ENCODE results near the gene ZNF521. TPM values are rescaled to one million over a fixed set of nuclear protein-coding genes. Genes with fewer than 3 reads are reported as not detected.

The ZNF521 gene
- total RNA-seq, 2 donors from 2014 or later: 12.7 to 41.5 TPM

DNA sequence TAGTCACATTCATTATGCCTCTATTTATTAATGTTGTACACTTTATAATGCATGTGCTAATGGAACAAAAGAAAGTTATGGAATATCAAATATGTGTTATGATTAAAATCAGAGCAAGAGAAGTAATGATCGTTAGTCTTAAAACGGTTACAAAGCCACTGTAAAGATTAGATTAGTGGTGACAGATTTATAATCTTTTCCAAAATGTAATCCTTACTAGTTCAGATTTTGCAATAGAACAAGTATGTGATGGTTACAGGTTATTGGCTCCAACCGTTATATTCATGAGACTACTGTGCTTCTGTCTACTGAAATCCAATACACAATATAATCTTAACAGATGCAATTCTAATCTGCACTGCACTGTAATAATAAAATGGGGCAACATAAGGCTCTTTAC, 180.6 kb downstream of the ZNF521 start:
- intact Hi-C loops (cut with DNase I): loop anchor here (10.0 kb wide), 1 partner anchor 347 kb away; no protein-coding TSS in a partner anchor
- DNase-seq (ENCODE audit: low spot score): no peak
- TF ChIP-seq POLR2AphosphoS5 (IDR thresholded peaks at IDR 0.05) (no peak), POLR2A (IDR thresholded peaks at IDR 0.05) (no peak)
- TF ChIP-seq, protein P1, sequence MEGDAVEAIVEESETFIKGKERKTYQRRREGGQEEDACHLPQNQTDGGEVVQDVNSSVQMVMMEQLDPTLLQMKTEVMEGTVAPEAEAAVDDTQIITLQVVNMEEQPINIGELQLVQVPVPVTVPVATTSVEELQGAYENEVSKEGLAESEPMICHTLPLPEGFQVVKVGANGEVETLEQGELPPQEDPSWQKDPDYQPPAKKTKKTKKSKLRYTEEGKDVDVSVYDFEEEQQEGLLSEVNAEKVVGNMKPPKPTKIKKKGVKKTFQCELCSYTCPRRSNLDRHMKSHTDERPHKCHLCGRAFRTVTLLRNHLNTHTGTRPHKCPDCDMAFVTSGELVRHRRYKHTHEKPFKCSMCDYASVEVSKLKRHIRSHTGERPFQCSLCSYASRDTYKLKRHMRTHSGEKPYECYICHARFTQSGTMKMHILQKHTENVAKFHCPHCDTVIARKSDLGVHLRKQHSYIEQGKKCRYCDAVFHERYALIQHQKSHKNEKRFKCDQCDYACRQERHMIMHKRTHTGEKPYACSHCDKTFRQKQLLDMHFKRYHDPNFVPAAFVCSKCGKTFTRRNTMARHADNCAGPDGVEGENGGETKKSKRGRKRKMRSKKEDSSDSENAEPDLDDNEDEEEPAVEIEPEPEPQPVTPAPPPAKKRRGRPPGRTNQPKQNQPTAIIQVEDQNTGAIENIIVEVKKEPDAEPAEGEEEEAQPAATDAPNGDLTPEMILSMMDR (IDR thresholded peaks at IDR 0.05): no peak
- Histone ChIP-seq H3K27me3 (replicated peaks; ENCODE audit: insufficient read depth) (no peaks in the 10 kb centered on the region), H3K36me3 (no peaks in the 10 kb centered on the region), H3K9me3 (no peaks in the 10 kb centered on the region), H3K27ac (no peak overlapping the region), H3K4me3 (no peak overlapping the region), H3K4me1 (replicated peaks) (no peaks in the 10 kb centered on the region)
- 25% methylated on average over 3 of the region's 3 CpGs for WGBS

- Histone ChIP-seq H3K4me1 (replicated peaks) (no peaks in the 10 kb centered on the region), H3K4me3 (no peak overlapping the region), H3K9me3 (no peaks in the 10 kb centered on the region), H3K27ac (no peak overlapping the region), H3K36me3 (no peaks in the 10 kb centered on the region), H3K27me3 (replicated peaks; ENCODE audit: insufficient read depth) (no peaks in the 10 kb centered on the region)
- no peak for TF ChIP-seq POLR2A (IDR thresholded peaks at IDR 0.05)
- TF ChIP-seq, protein P1 (IDR thresholded peaks at IDR 0.05): no peak
- TF ChIP-seq POLR2AphosphoS5 (IDR thresholded peaks at IDR 0.05): no peak
- intact Hi-C loops (cut with DNase I): loop anchor here (10.0 kb wide), 1 partner anchor 346 kb away; no protein-coding TSS in a partner anchor
- 84% methylated on average over 4 of the region's 4 CpGs for WGBS
- no peak for DNase-seq (ENCODE audit: low spot score)
Observed at GRCh38 chr18:25170402-25170801, 181.6 kb downstream of the ZNF521 start.

- WGBS: 93% methylated on average over 1 of the region's 1 CpG
- H3K36me3 ChIP-seq: no peaks in the 10 kb centered on the region
- H3K9me3 ChIP-seq: no peaks in the 10 kb centered on the region
- TF ChIP-seq, protein P1 (IDR thresholded peaks at IDR 0.05): no peak
- TF ChIP-seq POLR2AphosphoS5 (IDR thresholded peaks at IDR 0.05) (no peak), POLR2A (IDR thresholded peaks at IDR 0.05) (no peak)
- no peak for DNase-seq (ENCODE audit: low spot score)
- H3K27me3 ChIP-seq (replicated peaks; ENCODE audit: insufficient read depth): no peaks in the 10 kb centered on the region
- no peak overlapping the region for H3K27ac ChIP-seq
- no peaks in the 10 kb centered on the region for H3K4me1 ChIP-seq (replicated peaks)
- intact Hi-C loops (cut with DNase I): loop anchor here (10.0 kb wide), 1 partner anchor 345 kb away; no protein-coding TSS in a partner anchor
- no peak overlapping the region for H3K4me3 ChIP-seq
Observed at GRCh38 chr18:25169701-25170100, 182.3 kb downstream of the ZNF521 start.

DNA sequence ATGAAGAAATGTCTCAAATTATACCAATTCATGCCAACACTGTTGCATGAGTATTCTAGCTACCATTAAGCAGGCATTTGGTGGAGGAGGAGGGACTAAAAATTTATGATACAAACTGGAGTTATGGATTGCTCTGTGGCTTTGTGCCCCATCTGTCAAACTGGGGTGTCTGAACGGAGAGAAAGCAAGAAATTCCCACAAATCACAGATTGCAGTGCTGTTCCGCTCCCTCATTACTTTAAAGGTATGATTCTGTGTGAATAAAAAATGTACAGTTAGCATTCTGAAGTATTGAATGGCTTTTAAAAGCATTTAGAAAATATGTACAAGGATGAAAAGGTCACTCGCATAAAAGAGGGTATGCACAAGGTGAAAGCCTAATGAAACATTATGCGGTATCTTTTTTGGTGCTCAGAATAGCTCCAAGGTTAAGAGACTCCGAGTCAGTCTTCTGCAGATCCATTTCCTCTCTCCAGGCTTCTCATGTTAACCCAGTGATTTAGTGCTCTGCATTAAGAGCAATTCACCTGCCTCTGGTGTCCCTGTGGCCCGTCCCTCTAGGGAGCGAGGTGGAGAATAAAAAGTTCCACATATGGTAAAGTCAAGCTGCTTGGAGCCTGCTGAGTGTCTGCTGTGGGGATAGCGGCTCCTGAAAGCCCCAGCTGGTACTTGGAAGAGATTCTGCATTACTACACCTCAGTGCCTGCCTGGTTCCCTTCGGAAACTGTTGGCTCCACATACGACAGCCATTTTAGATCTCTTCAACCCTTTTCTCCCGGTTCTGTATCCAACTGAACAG, 184.2 kb downstream of the ZNF521 start:
- Histone ChIP-seq H3K9me3 (no peaks in the 10 kb centered on the region), H3K4me3 (no peak overlapping the region), H3K27me3 (replicated peaks; ENCODE audit: insufficient read depth) (no peaks in the 10 kb centered on the region), H3K36me3 (no peaks in the 10 kb centered on the region), H3K4me1 (replicated peaks) (no peaks in the 10 kb centered on the region), H3K27ac (no peak overlapping the region)
- TF ChIP-seq, protein P1 (IDR thresholded peaks at IDR 0.05): no peak
- TF ChIP-seq POLR2AphosphoS5 (IDR thresholded peaks at IDR 0.05) (no peak), POLR2A (IDR thresholded peaks at IDR 0.05) (no peak)
- 85% methylated on average over 11 of the region's 11 CpGs for WGBS
- intact Hi-C loops (cut with DNase I): no loop called here
- DNase-seq (ENCODE audit: low spot score): no peak

DNA sequence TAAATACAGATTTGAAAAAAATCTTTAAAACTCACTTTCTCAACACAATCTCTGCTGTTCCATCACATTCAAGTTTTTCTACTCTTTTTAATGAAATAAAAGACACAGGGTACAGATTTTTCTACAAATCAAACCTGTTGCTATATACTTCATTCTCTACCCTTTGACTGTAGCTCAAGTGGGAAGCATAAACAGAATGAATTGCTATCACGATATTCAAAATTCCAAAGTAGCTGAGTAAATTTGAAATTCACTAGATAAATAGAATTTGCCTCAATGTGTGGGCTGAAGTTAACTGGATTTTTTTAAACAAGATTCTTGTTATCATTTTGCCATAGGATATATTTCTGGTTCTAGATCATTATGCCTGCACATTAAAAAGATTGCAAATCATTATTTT, 185.9 kb downstream of the ZNF521 start:
- intact Hi-C loops (cut with DNase I): no loop called here
- Histone ChIP-seq H3K4me1 (replicated peaks) (no peaks in the 10 kb centered on the region), H3K36me3 (no peaks in the 10 kb centered on the region), H3K27me3 (replicated peaks; ENCODE audit: insufficient read depth) (no peaks in the 10 kb centered on the region), H3K4me3 (no peak overlapping the region), H3K9me3 (no peaks in the 10 kb centered on the region), H3K27ac (no peak overlapping the region)
- TF ChIP-seq POLR2AphosphoS5 (IDR thresholded peaks at IDR 0.05) (no peak), POLR2A (IDR thresholded peaks at IDR 0.05) (no peak)
- TF ChIP-seq, protein P1 (IDR thresholded peaks at IDR 0.05): no peak
- WGBS: 82% methylated on average over 1 of the region's 1 CpG
- DNase-seq (ENCODE audit: low spot score): no peak
